ENCODE results near the gene TMEM63C. TPM values are rescaled to one million over a fixed set of nuclear protein-coding genes. Genes with fewer than 3 reads are reported as not detected.

The TMEM63C gene
- total and polyA plus RNA-seq, 2 experiments from 2014 or later: 4.9 to 9.7 TPM

- Histone ChIP-seq H3K36me3 (replicated peaks; ENCODE audit: insufficient read depth, low read depth) (no peaks in the 10 kb centered on the region), H3K9me2 (replicated peaks; ENCODE audit: insufficient read depth) (no peaks in the 10 kb centered on the region), H4K20me1 (ENCODE audit: insufficient read depth, poor library complexity, severe bottlenecking) (no peaks in the 10 kb centered on the region), H3K27me3 (no peaks in the 10 kb centered on the region), H3K27ac (no peak overlapping the region), H3K4me3 (no peak overlapping the region), H3K9me3 (ENCODE audit: low read depth) (no peaks in the 10 kb centered on the region), H2AFZ (no peak overlapping the region), H3K79me2 (no peaks in the 10 kb centered on the region), H3K4me2 (peak overlapping the region; percentile 94), H3K4me1 (ENCODE audit: insufficient read depth) (peaks cover 24% of the 10 kb centered on the region)
- 54% methylated on average over 12 of the region's 12 CpGs for WGBS (ENCODE audit: low lambda C conversion rate, missing lambda C conversion rate)
- no peak for DNase-seq (ENCODE audit: low spot score)
- no peak for TF ChIP-seq CTCF (IDR thresholded peaks at IDR 0.05; ENCODE audit: poor library complexity)
- TF ChIP-seq EZH2 (IDR thresholded peaks at IDR 0.05; ENCODE audit: borderline replicate concordance): no peak
- TF ChIP-seq EZH2phosphoT487 (IDR thresholded peaks at IDR 0.05; ENCODE audit: low read depth, severe bottlenecking, unreplicated experiment): no peak
These were observed 634 bp upstream of the TMEM63C start for GRCh38 chr14:77180726-77181602.

DNA sequence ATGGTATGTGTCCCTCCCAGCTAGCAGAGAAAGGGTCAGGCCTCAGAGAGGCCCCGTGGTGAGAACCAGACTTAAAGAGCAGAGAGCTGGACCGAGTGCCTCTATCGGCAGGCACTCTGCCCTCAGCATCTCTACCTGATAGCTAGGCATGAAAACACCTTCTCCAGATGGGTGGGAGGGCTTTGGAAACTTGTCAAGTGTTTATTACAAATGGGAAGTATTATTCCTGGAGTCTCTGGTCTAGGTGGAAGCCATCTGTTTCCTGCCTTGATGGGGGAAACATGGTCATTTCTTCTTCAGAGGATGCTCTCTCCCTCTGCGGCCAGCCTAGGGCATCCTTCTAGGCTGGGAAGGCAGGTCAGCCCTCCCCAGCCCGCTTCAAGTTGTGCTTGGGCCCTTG is 2.3 kb downstream of the TMEM63C start:
- no peaks in the 10 kb centered on the region for H3K79me2 ChIP-seq
- no peaks in the 10 kb centered on the region for H3K9me3 ChIP-seq (ENCODE audit: low read depth)
- H2AFZ ChIP-seq: no peak overlapping the region
- 79% methylated on average over 5 of the region's 5 CpGs for WGBS (ENCODE audit: low lambda C conversion rate, missing lambda C conversion rate)
- TF ChIP-seq EZH2phosphoT487 (IDR thresholded peaks at IDR 0.05; ENCODE audit: low read depth, severe bottlenecking, unreplicated experiment) (no peak), CTCF (IDR thresholded peaks at IDR 0.05; ENCODE audit: poor library complexity) (no peak), EZH2 (IDR thresholded peaks at IDR 0.05; ENCODE audit: borderline replicate concordance) (no peak)
- H3K27me3 ChIP-seq: no peaks in the 10 kb centered on the region
- no peaks in the 10 kb centered on the region for H3K9me2 ChIP-seq (replicated peaks; ENCODE audit: insufficient read depth)
- no peaks in the 10 kb centered on the region for H3K36me3 ChIP-seq (replicated peaks; ENCODE audit: insufficient read depth, low read depth)
- no peak overlapping the region for H3K4me3 ChIP-seq
- H3K4me2 ChIP-seq: peak overlapping the region; percentile 16
- H3K27ac ChIP-seq: peak overlapping the region; percentile 65
- no peak for DNase-seq (ENCODE audit: low spot score)
- peaks cover 36% of the 10 kb centered on the region for H3K4me1 ChIP-seq (ENCODE audit: insufficient read depth)
- H4K20me1 ChIP-seq (ENCODE audit: insufficient read depth, poor library complexity, severe bottlenecking): no peaks in the 10 kb centered on the region

DNA sequence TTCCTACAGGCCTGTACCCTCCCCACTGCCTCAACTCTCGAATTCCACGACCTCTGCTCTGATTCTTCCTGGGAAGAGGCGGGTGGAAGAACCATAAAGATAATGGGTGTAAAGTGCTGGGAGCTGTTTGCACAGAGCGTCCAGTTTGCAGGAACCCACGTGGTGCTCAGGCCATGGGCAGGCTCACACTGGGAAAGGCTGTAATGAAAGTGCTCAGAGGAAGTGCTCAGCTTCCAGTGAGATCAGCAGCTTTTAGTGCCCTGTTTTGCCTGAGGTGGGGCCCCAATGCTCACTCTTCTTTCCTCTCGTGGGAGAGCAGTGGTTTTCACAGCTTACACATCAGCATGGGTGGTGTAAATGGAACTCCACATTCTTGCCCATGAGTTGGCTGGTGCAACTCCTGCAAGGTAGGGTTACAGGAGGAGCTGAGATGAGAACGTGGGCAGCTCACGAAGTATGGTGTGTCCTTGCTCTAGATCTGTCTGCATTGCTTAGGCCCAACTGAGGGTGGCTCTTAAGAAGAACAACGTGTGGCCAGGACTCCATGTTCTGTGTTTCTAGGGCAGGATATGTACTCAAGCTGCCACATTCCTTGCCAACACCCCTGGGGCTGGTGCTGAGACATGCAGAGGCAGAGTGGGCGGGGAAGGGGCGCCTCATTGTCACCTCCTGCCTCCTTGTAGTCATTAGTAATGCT is 2.9 kb downstream of the TMEM63C start:
- H3K79me2 ChIP-seq: no peaks in the 10 kb centered on the region
- DNase-seq (ENCODE audit: low spot score): peak; percentile 65
- H3K4me1 ChIP-seq (ENCODE audit: insufficient read depth): peaks cover 36% of the 10 kb centered on the region
- no peaks in the 10 kb centered on the region for H3K27me3 ChIP-seq
- H3K9me2 ChIP-seq (replicated peaks; ENCODE audit: insufficient read depth): no peaks in the 10 kb centered on the region
- no peaks in the 10 kb centered on the region for H3K9me3 ChIP-seq (ENCODE audit: low read depth)
- no peak overlapping the region for H2AFZ ChIP-seq
- no peak overlapping the region for H3K4me3 ChIP-seq
- TF ChIP-seq CTCF (IDR thresholded peaks at IDR 0.05; ENCODE audit: poor library complexity) (no peak), EZH2 (IDR thresholded peaks at IDR 0.05; ENCODE audit: borderline replicate concordance) (no peak)
- H3K27ac ChIP-seq: peak overlapping the region; percentile 65
- H3K36me3 ChIP-seq (replicated peaks; ENCODE audit: insufficient read depth, low read depth): no peaks in the 10 kb centered on the region
- WGBS (ENCODE audit: low lambda C conversion rate, missing lambda C conversion rate): 48% methylated on average over 11 of the region's 11 CpGs
- peak overlapping the region; percentile 16 for H3K4me2 ChIP-seq
- no peaks in the 10 kb centered on the region for H4K20me1 ChIP-seq (ENCODE audit: insufficient read depth, poor library complexity, severe bottlenecking)

Measured in hepatocyte (in vitro differentiated cells).